ENCODE results near the gene ZBTB4. TPM values are rescaled to one million over a fixed set of nuclear protein-coding genes. Genes with fewer than 3 reads are reported as not detected.

ZBTB4 gene
- total and polyA plus RNA-seq, 2 experiments from 2014 or later = 3.6 to 11.2 TPM

DNA sequence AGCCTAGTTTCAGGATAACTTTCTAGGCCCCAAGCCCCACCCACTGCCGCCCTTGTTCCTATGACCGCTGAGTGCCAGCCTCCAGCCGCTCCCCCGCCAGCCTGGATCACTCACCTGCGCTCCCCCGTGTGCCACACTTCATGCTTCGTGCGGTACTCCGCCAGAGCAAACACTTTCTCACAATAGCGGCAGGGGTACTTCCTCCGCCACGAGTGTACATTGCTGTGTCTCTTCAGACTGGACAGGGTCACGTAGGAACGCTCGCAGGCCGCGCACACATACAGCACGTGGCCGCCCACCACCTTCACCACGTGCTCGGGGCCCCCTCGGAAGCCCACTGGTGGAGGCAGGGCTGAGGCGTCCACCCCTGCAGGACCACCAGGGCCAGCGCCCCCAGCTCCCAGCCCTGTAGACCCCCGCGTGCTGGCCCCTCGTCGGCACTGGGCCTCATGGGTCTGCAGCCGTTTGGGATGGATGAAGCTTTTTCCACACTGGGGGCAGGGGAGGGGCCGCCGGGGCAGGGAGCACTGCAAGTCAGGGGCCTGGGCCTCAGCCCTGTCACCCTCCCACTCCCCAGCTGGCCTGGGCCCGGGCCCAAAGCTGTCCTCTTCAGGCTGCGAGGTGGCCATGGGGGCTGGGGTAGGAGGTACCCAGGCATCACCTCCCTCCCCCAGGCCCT, 13.7 kb downstream of the ZBTB4 start (continued):
- TF ChIP-seq, protein P1, sequence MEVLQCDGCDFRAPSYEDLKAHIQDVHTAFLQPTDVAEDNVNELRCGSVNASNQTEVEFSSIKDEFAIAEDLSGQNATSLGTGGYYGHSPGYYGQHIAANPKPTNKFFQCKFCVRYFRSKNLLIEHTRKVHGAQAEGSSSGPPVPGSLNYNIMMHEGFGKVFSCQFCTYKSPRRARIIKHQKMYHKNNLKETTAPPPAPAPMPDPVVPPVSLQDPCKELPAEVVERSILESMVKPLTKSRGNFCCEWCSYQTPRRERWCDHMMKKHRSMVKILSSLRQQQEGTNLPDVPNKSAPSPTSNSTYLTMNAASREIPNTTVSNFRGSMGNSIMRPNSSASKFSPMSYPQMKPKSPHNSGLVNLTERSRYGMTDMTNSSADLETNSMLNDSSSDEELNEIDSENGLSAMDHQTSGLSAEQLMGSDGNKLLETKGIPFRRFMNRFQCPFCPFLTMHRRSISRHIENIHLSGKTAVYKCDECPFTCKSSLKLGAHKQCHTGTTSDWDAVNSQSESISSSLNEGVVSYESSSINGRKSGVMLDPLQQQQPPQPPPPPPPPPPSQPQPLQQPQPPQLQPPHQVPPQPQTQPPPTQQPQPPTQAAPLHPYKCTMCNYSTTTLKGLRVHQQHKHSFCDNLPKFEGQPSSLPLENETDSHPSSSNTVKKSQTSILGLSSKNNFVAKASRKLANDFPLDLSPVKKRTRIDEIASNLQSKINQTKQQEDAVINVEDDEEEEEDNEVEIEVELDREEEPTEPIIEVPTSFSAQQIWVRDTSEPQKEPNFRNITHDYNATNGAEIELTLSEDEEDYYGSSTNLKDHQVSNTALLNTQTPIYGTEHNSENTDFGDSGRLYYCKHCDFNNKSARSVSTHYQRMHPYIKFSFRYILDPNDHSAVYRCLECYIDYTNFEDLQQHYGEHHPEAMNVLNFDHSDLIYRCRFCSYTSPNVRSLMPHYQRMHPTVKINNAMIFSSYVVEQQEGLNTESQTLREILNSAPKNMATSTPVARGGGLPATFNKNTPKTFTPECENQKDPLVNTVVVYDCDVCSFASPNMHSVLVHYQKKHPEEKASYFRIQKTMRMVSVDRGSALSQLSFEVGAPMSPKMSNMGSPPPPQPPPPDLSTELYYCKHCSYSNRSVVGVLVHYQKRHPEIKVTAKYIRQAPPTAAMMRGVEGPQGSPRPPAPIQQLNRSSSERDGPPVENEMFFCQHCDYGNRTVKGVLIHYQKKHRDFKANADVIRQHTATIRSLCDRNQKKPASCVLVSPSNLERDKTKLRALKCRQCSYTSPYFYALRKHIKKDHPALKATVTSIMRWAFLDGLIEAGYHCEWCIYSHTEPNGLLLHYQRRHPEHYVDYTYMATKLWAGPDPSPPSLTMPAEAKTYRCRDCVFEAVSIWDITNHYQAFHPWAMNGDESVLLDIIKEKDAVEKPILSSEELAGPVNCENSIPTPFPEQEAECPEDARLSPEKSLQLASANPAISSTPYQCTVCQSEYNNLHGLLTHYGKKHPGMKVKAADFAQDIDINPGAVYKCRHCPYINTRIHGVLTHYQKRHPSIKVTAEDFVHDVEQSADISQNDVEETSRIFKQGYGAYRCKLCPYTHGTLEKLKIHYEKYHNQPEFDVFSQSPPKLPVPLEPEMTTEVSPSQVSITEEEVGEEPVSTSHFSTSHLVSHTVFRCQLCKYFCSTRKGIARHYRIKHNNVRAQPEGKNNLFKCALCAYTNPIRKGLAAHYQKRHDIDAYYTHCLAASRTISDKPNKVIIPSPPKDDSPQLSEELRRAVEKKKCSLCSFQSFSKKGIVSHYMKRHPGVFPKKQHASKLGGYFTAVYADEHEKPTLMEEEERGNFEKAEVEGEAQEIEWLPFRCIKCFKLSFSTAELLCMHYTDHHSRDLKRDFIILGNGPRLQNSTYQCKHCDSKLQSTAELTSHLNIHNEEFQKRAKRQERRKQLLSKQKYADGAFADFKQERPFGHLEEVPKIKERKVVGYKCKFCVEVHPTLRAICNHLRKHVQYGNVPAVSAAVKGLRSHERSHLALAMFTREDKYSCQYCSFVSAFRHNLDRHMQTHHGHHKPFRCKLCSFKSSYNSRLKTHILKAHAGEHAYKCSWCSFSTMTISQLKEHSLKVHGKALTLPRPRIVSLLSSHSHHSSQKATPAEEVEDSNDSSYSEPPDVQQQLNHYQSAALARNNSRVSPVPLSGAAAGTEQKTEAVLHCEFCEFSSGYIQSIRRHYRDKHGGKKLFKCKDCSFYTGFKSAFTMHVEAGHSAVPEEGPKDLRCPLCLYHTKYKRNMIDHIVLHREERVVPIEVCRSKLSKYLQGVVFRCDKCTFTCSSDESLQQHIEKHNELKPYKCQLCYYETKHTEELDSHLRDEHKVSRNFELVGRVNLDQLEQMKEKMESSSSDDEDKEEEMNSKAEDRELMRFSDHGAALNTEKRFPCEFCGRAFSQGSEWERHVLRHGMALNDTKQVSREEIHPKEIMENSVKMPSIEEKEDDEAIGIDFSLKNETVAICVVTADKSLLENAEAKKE (CRISPR knock-in tag; IDR thresholded peaks at IDR 0.05) = no peak
- TF ChIP-seq NANOG (IDR thresholded peaks at IDR 0.05; ENCODE audit: borderline replicate concordance) = no peak
- TF ChIP-seq STAT1 (IDR thresholded peaks at IDR 0.05; ENCODE audit: unreplicated experiment) = no peak
- TF ChIP-seq EZH2 (IDR thresholded peaks at IDR 0.05; ENCODE audit: low read depth, unreplicated experiment) = no peak

DNA sequence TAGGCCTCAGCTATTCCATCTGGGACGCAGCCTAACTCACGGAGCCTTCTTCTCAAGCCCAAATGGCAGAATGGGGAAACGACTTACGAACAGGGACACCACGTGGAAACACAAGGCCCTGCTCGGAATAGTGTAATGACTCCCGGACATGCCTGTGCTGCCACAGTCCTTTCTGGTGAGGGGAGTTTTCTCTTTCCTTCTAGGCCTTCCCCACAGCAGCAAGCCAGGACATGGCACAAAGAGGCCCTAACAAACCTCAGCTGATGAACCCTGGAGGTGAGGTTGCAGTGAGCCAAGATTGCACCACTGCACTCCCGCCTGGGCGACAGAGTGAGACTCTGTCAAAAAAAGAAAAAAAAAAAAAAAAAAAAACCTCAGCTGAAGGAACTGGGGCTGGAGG, 15.3 kb downstream of the ZBTB4 start:
- no peak overlapping the region for H3K27ac Mint-ChIP-seq
- TF ChIP-seq, protein P2, sequence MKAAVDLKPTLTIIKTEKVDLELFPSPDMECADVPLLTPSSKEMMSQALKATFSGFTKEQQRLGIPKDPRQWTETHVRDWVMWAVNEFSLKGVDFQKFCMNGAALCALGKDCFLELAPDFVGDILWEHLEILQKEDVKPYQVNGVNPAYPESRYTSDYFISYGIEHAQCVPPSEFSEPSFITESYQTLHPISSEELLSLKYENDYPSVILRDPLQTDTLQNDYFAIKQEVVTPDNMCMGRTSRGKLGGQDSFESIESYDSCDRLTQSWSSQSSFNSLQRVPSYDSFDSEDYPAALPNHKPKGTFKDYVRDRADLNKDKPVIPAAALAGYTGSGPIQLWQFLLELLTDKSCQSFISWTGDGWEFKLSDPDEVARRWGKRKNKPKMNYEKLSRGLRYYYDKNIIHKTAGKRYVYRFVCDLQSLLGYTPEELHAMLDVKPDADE (IDR thresholded peaks at IDR 0.05) = no peak
- no peak for TF ChIP-seq EZH2phosphoT487 (IDR thresholded peaks at IDR 0.05; ENCODE audit: unreplicated experiment)
- no peak for TF ChIP-seq POLR2AphosphoS5 (IDR thresholded peaks at IDR 0.05; ENCODE audit: low read depth)
- no peak for TF ChIP-seq JUNB (IDR thresholded peaks at IDR 0.05; ENCODE audit: unreplicated experiment)
- TF ChIP-seq STAT1 (IDR thresholded peaks at IDR 0.05; ENCODE audit: unreplicated experiment) = no peak
- no peak for TF ChIP-seq ZNF331 (CRISPR knock-in tag; IDR thresholded peaks at IDR 0.05; ENCODE audit: low read depth)
- TF ChIP-seq ZNF114 (CRISPR knock-in tag; IDR thresholded peaks at IDR 0.05) = no peak
- TF ChIP-seq, protein P3, sequence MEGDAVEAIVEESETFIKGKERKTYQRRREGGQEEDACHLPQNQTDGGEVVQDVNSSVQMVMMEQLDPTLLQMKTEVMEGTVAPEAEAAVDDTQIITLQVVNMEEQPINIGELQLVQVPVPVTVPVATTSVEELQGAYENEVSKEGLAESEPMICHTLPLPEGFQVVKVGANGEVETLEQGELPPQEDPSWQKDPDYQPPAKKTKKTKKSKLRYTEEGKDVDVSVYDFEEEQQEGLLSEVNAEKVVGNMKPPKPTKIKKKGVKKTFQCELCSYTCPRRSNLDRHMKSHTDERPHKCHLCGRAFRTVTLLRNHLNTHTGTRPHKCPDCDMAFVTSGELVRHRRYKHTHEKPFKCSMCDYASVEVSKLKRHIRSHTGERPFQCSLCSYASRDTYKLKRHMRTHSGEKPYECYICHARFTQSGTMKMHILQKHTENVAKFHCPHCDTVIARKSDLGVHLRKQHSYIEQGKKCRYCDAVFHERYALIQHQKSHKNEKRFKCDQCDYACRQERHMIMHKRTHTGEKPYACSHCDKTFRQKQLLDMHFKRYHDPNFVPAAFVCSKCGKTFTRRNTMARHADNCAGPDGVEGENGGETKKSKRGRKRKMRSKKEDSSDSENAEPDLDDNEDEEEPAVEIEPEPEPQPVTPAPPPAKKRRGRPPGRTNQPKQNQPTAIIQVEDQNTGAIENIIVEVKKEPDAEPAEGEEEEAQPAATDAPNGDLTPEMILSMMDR (conservative IDR thresholded peaks at IDR 0.05; ENCODE audit: low read depth in 2 of 2) = no peak
- TF ChIP-seq CREB1 (CRISPR knock-in tag; IDR thresholded peaks at IDR 0.05; ENCODE audit: low read depth) = no peak
- TF ChIP-seq, protein P4, sequence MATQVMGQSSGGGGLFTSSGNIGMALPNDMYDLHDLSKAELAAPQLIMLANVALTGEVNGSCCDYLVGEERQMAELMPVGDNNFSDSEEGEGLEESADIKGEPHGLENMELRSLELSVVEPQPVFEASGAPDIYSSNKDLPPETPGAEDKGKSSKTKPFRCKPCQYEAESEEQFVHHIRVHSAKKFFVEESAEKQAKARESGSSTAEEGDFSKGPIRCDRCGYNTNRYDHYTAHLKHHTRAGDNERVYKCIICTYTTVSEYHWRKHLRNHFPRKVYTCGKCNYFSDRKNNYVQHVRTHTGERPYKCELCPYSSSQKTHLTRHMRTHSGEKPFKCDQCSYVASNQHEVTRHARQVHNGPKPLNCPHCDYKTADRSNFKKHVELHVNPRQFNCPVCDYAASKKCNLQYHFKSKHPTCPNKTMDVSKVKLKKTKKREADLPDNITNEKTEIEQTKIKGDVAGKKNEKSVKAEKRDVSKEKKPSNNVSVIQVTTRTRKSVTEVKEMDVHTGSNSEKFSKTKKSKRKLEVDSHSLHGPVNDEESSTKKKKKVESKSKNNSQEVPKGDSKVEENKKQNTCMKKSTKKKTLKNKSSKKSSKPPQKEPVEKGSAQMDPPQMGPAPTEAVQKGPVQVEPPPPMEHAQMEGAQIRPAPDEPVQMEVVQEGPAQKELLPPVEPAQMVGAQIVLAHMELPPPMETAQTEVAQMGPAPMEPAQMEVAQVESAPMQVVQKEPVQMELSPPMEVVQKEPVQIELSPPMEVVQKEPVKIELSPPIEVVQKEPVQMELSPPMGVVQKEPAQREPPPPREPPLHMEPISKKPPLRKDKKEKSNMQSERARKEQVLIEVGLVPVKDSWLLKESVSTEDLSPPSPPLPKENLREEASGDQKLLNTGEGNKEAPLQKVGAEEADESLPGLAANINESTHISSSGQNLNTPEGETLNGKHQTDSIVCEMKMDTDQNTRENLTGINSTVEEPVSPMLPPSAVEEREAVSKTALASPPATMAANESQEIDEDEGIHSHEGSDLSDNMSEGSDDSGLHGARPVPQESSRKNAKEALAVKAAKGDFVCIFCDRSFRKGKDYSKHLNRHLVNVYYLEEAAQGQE (IDR thresholded peaks at IDR 0.05; ENCODE audit: unreplicated experiment) = no peak

More for the DNA sequence above, 15.3 kb downstream of the ZBTB4 start:
- H3K4me2 ChIP-seq = no peak overlapping the region
- H2AFZ ChIP-seq = no peak overlapping the region
- H3K79me2 ChIP-seq (replicated peaks; ENCODE audit: insufficient read depth) = no peaks in the 10 kb centered on the region
- peaks cover 11% of the 10 kb centered on the region for H3K36me3 Mint-ChIP-seq (ENCODE audit: low read depth)
- H3K4me3 Mint-ChIP-seq = no peak overlapping the region
- peaks cover 24% of the 10 kb centered on the region for H3K4me1 Mint-ChIP-seq
- H3K27me3 ChIP-seq (ENCODE audit: insufficient read depth) = no peaks in the 10 kb centered on the region
- peaks cover 15% of the 10 kb centered on the region; the same call in 1 of the 2 replicates for H3K4me1 ChIP-seq (ENCODE audit: insufficient read depth)
- H3K9me2 ChIP-seq (ENCODE audit: insufficient read depth) = peaks cover 4% of the 10 kb centered on the region; the same call in 1 of the 2 replicates
- H3K4me3 ChIP-seq = no peak overlapping the region
- no peaks in the 10 kb centered on the region for H3K9me3 Mint-ChIP-seq
- ATAC-seq = no peak
- peaks cover 20% of the 10 kb centered on the region for H3K27me3 Mint-ChIP-seq (ENCODE audit: insufficient read depth, low read depth, poor library complexity)
- no peak overlapping the region for H3K27ac ChIP-seq (ENCODE audit: low read depth)
- no peaks in the 10 kb centered on the region for H4K20me1 ChIP-seq (replicated peaks; ENCODE audit: insufficient read depth)
- 0 out of 2 replicates have a peak, but pooled peaks cover 5% of the 10 kb centered on the region for H3F3A ChIP-seq (replicated peaks; ENCODE audit: low read depth)
- DNase-seq (ENCODE audit: low spot score) = no peak
- H3K36me3 ChIP-seq (ENCODE audit: insufficient read depth) = no peaks in the 10 kb centered on the region
